Measurements from ENCODE around the gene HOXB8. TPM values are rescaled to one million over a fixed set of nuclear protein-coding genes. Genes with fewer than 3 reads are reported as not detected.

Gene HOXB8
- total RNA-seq, 4 donors from 2014 or later, result 1.4 TPM; not detected in 3

- WGBS, 2 donors, result 13 to 20% methylated on average over 16 of the region's 16 CpGs
- Histone ChIP-seq H3K27ac (no peak within 1 kb of the TSS), H3K4me3 (replicated peaks in 1 of 3) (no peak within 1 kb of the TSS), H3K36me3 (no peaks in the 10 kb centered on the region), H3K4me1 (peaks cover 0 to 8% of the 10 kb centered on the region in 2 donors), H3K27me3 (peaks cover 64% of the 10 kb centered on the region), H3K9me3 (no peaks in the 10 kb centered on the region)
- TF ChIP-seq POLR2A (IDR thresholded peaks at IDR 0.05), result no peak
- TF ChIP-seq CTCF (IDR thresholded peaks at IDR 0.05), result no peak
- DNase-seq, result no peak
- intact Hi-C loops (cut with DNase I), result no loop called here
These were observed 10.2 kb downstream of the HOXB8 start, which contains the start of gene HOXB6 for GRCh38 chr17:48604770-48605329. Gene HOXB6, minus strand, starts transcription at chr17:48604986. Its CDS starts 6,836 bp downstream, at chr17:48598150.

GRCh38 chr17:48603959-48604769 is 10.9 kb downstream of the HOXB8 start:
- Histone ChIP-seq H3K27ac (no peak overlapping the region), H3K36me3 (no peaks in the 10 kb centered on the region), H3K4me3 (replicated peaks in 1 of 3) (no peak overlapping the region), H3K4me1 (peaks cover 0 to 8% of the 10 kb centered on the region in 2 donors), H3K27me3 (peaks cover 60% of the 10 kb centered on the region), H3K9me3 (no peaks in the 10 kb centered on the region)
- no peak for TF ChIP-seq CTCF (IDR thresholded peaks at IDR 0.05)
- TF ChIP-seq POLR2A (IDR thresholded peaks at IDR 0.05), result no peak
- no peak for DNase-seq
- intact Hi-C loops (cut with DNase I), result no loop called here
- 9 to 10% methylated on average over 21 of the region's 21 CpGs for WGBS, 2 donors

DNA sequence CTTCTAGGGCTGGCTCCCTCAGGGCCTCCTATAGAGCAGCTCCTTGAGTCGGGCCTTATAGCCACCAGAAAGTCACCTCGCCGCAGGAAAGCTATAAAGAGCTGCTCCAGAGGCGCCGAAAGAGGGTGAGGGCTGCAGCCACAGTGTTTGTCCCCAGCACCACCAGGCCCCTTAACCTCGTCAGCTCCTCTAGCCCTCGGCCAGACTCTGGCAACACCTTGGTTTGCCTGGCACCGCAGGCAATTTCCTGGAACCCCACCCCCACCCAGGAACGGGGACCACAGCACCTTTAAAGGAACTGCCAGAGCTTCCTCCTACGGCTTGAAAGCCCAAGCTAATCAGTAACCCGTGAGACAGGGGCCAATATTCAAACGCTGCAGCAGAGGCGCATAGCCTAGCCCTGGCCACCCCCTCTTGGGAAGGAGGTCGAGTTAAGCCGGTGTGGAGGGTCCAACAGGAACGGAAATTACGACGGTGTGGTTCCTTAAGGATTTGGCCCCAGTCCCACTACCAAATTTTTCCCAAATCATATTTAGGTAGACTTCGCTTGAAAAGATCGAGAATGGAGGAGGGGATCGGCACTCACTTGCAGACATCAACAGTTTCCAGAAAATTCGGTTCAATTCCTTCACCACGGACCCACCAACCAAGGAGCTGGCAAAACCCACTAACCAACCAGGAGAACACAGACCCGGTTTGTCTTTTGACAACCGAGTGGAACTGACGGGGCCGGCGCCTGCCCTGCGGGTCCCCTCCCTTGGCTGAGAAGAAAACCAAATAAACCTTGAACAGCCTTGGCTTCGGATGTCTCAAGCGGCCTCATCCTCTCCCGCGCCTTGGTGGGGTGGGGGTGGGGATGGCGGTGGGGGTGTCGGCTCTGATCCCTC is 13.3 kb downstream of the HOXB8 start:
- WGBS, 2 donors, result 10 to 11% methylated on average over 32 to 35 of the region's 35 CpGs
- TF ChIP-seq CTCF (IDR thresholded peaks at IDR 0.05) (no peak), POLR2A (IDR thresholded peaks at IDR 0.05) (no peak)
- intact Hi-C loops (cut with DNase I), result no loop called here
- Histone ChIP-seq H3K27me3 (peaks cover 79% of the 10 kb centered on the region), H3K9me3 (no peaks in the 10 kb centered on the region), H3K27ac (no peak overlapping the region), H3K4me1 (peaks cover 5 to 17% of the 10 kb centered on the region in 2 donors), H3K4me3 (replicated peaks in 1 of 3) (no peak overlapping the region), H3K36me3 (no peaks in the 10 kb centered on the region)
- no peak for DNase-seq

DNA sequence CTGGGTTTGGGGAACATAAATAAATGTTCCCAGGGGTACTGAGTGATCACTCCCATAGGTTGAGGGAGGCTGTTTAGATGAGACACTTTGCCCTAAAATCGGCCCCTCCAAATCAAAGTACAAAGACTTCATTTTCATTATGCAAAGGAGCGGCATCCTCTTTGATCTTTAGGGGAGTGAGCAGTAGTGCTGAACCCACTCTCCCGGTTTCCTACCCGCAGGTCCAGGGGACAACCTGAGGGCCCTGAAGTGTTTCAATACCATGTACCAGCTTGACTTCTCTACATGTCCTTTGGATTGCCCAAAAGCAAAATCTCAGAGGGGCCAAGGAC is 13.9 kb downstream of the HOXB8 start:
- intact Hi-C loops (cut with DNase I), result no loop called here
- TF ChIP-seq POLR2A (IDR thresholded peaks at IDR 0.05) (no peak), CTCF (IDR thresholded peaks at IDR 0.05) (no peak)
- peaks cover 79% of the 10 kb centered on the region for H3K27me3 ChIP-seq
- peaks cover 5 to 20% of the 10 kb centered on the region in 2 donors for H3K4me1 ChIP-seq
- no peak overlapping the region for H3K4me3 ChIP-seq (replicated peaks in 1 of 3)
- WGBS, 2 donors, result 18 to 19% methylated on average over 4 of the region's 4 CpGs
- H3K27ac ChIP-seq, result no peak overlapping the region
- no peak for DNase-seq
- no peaks in the 10 kb centered on the region for H3K36me3 ChIP-seq
- no peaks in the 10 kb centered on the region for H3K9me3 ChIP-seq
